SK-N-MC (cell line): ENCODE data around the gene DLGAP3.

ENCODE experiments used
- DNase-seq: peaks from one replicate; pipeline ENCODE4 v3.0.0-alpha.2; 2011; ENCODE audit warnings: low read depth, low spot score
- H3K27ac ChIP-seq: fragments of 200-600 bp; sonication (generic); 2 replicates; pipeline ENCODE4 v1.5.1; 2016; ENCODE audit warnings: mixed run types
- H3K36me3 ChIP-seq: fragments of 200-600 bp; sonication (generic); 2 replicates; pipeline ENCODE4 v1.6.1; 2017; ENCODE audit warnings: antibody characterized with exemption, low read length, mixed read lengths; ENCODE audit not compliant: insufficient read depth
- H3K4me3 ChIP-seq: fragments of 200-600 bp; sonication (generic); 2 replicates; pipeline ENCODE4 v1.5.1; 2016
- H3K9ac ChIP-seq: fragments of 200-600 bp; sonication (generic); 2 replicates; pipeline ENCODE4 v1.8.0; 2017; ENCODE audit warnings: mixed run types, mixed read lengths; ENCODE audit not compliant: insufficient read length
- H3K9me3 ChIP-seq: fragments of 200-600 bp; sonication (generic); 2 replicates; pipeline ENCODE4 v1.6.1; 2017; ENCODE audit warnings: low read depth, mild to moderate bottlenecking, antibody characterized with exemption, low read length, moderate library complexity, mixed read lengths
- EZH2 ChIP-seq: fragments of 200-600 bp; sonication (generic); IDR thresholded peaks from one replicate; pipeline ENCODE4 v1.6.1; 2017; ENCODE audit warnings: antibody characterized with exemption
- FOXP2 ChIP-seq: optimal IDR thresholded peaks from 2 replicates; pipeline ENCODE3; 2011; ENCODE audit warnings: mild to moderate bottlenecking, moderate library complexity; ENCODE audit not compliant: insufficient read depth; ENCODE audit errors: extremely low read length, control extremely low read depth
- POLR2AphosphoS5 ChIP-seq: IDR thresholded peaks from 2 replicates; pipeline ENCODE4 v1.6.1; 2012; ENCODE audit warnings: mild to moderate bottlenecking, low read depth, low read length, borderline replicate concordance

Gene DLGAP3

GRCh38 chr1:34930702-34931071, 1.2 kb upstream of the DLGAP3 start:
- no peak overlapping the region for H3K27ac ChIP-seq

GRCh38 chr1:34929853-34930701, 627 bp upstream of the DLGAP3 start:
- Histone ChIP-seq H3K4me3 (peak overlapping the region; percentile 40), H3K9me3 (no peaks in the 10 kb centered on the region), H3K9ac (no peak overlapping the region), H3K27ac (no peak overlapping the region), H3K36me3 (no peaks in the 10 kb centered on the region)
- DNase-seq, result no peak
- no peak for TF ChIP-seq FOXP2
- peak; percentile 79 for TF ChIP-seq EZH2

More at GRCh38 chr1:34930702-34931071, 1.2 kb upstream of the DLGAP3 start:
- TF ChIP-seq EZH2 (no peak), FOXP2 (no peak), POLR2AphosphoS5 (no peak)
- no peak for DNase-seq
- H3K9me3 ChIP-seq, result no peaks in the 10 kb centered on the region
- H3K4me3 ChIP-seq, result no peak overlapping the region
- no peak overlapping the region for H3K9ac ChIP-seq
- no peaks in the 10 kb centered on the region for H3K36me3 ChIP-seq

GRCh38 chr1:34928699-34929496, 552 bp downstream of the DLGAP3 start:
- no peak for DNase-seq
- TF ChIP-seq POLR2AphosphoS5 (no peak), EZH2 (no peak), FOXP2 (no peak)
- Histone ChIP-seq H3K36me3 (no peaks in the 10 kb centered on the region), H3K9ac (no peak overlapping the region), H3K27ac (no peak overlapping the region), H3K4me3 (peak overlapping the region; percentile 36; the same call in 1 of the 2 replicates), H3K9me3 (no peaks in the 10 kb centered on the region)

GRCh38 chr1:34928066-34928696, 1.3 kb downstream of the DLGAP3 start:
- no peak overlapping the region for H3K9ac ChIP-seq
- no peak overlapping the region for H3K4me3 ChIP-seq
- no peak overlapping the region for H3K27ac ChIP-seq

GRCh38 chr1:34927316-34927715, 2.1 kb downstream of the DLGAP3 start:
- H3K9me3 ChIP-seq, result no peaks in the 10 kb centered on the region
- H3K9ac ChIP-seq, result no peak overlapping the region
- no peak for DNase-seq
- no peaks in the 10 kb centered on the region for H3K36me3 ChIP-seq
- H3K27ac ChIP-seq, result no peak overlapping the region
- no peak for TF ChIP-seq EZH2
- no peak for TF ChIP-seq FOXP2
- no peak for TF ChIP-seq POLR2AphosphoS5
- no peak overlapping the region for H3K4me3 ChIP-seq

More at GRCh38 chr1:34928066-34928696, 1.3 kb downstream of the DLGAP3 start:
- TF ChIP-seq EZH2 (no peak), POLR2AphosphoS5 (no peak), FOXP2 (no peak)
- DNase-seq, result no peak
- no peaks in the 10 kb centered on the region for H3K36me3 ChIP-seq
- H3K9me3 ChIP-seq, result no peaks in the 10 kb centered on the region

GRCh38 chr1:34926894-34927293, 2.6 kb downstream of the DLGAP3 start:
- TF ChIP-seq POLR2AphosphoS5, result no peak
- no peak for TF ChIP-seq EZH2
- no peak for TF ChIP-seq FOXP2
- H3K36me3 ChIP-seq, result no peaks in the 10 kb centered on the region
- H3K9ac ChIP-seq, result no peak overlapping the region
- H3K4me3 ChIP-seq, result no peak overlapping the region
- no peak overlapping the region for H3K27ac ChIP-seq
- no peaks in the 10 kb centered on the region for H3K9me3 ChIP-seq
- no peak for DNase-seq

GRCh38 chr1:34926156-34926555, 3.3 kb downstream of the DLGAP3 start:
- Histone ChIP-seq H3K9me3 (no peaks in the 10 kb centered on the region), H3K27ac (no peak overlapping the region), H3K36me3 (no peaks in the 10 kb centered on the region), H3K4me3 (no peak overlapping the region), H3K9ac (no peak overlapping the region)
- TF ChIP-seq POLR2AphosphoS5 (no peak), FOXP2 (no peak), EZH2 (no peak)
- DNase-seq, result no peak

GRCh38 chr1:34925730-34926129, 3.7 kb downstream of the DLGAP3 start:
- H3K4me3 ChIP-seq, result no peak overlapping the region
- no peak overlapping the region for H3K27ac ChIP-seq
- H3K9ac ChIP-seq, result no peak overlapping the region
- no peaks in the 10 kb centered on the region for H3K36me3 ChIP-seq
- no peak for TF ChIP-seq POLR2AphosphoS5
- no peaks in the 10 kb centered on the region for H3K9me3 ChIP-seq
- DNase-seq, result no peak
